AG04449 (cell line): ENCODE results near the gene DLX1.

ENCODE experiments used
- CTCF ChIA-PET: fragments of 350-600 bp; formaldehyde crosslinking; extraction: SDS; loops from one replicate; lab custom pipeline; 2021; ENCODE audit warnings: antibody characterized with exemption; lab: Yijun Ruan, JAX
- POLR2A ChIA-PET: fragments of 400-600, 350-600 bp; formaldehyde crosslinking; extraction: SDS; loops from one replicate; lab custom pipeline; 2020; ENCODE audit warnings: antibody characterized with exemption, inconsistent platforms; lab: Yijun Ruan, JAX
- DNase-seq: peaks from one replicate; pipeline ENCODE4 v3.0.0-alpha.2; 2010; ENCODE audit warnings: low read depth, low spot score
- H3K4me3 ChIP-seq: 2 replicates; pipeline ENCODE4 v1.5.1; 2011; ENCODE audit warnings: low read depth, mild to moderate bottlenecking, control low read depth, low read length
- CTCF ChIP-seq: IDR thresholded peaks from one replicate; pipeline ENCODE4 v1.5.1; 2011; ENCODE audit warnings: mild to moderate bottlenecking, moderate library complexity, low read length, control low read depth, inconsistent platforms; ENCODE audit not compliant: insufficient read depth; ENCODE audit errors: missing control alignments

Gene DLX1

GRCh38 chr2:172114579-172114978, 29.3 kb downstream of the DLX1 start:
- no peak for DNase-seq
- no peak for TF ChIP-seq CTCF
- H3K4me3 ChIP-seq = no peak overlapping the region
- CTCF ChIA-PET = interaction anchor here (0.8 to 18.1 kb wide), 14 partner anchors 8 to 1300 kb away, joined by 3 to 355 read pairs (median 7); no protein-coding TSS in a partner anchor
- POLR2A ChIA-PET = no interaction called here

- ChIA-PET POLR2A (no interaction called here), CTCF (interaction anchor here (0.9 to 18.1 kb wide), 12 partner anchors 9 to 543 kb away, joined by 3 to 355 read pairs (median 4); partner anchors contain the start of gene DLX2)
Measured at GRCh38 chr2:172116107-172116506, 30.8 kb downstream of the DLX1 start.

GRCh38 chr2:172119089-172119488, 33.8 kb downstream of the DLX1 start:
- no peak for DNase-seq
- CTCF ChIA-PET = interaction anchor here (2.2 to 3.7 kb wide), 2 partner anchors 8 to 346 kb away, joined by 5 to 12 read pairs; no protein-coding TSS in a partner anchor
- H3K4me3 ChIP-seq = no peak overlapping the region
- POLR2A ChIA-PET = no interaction called here
- no peak for TF ChIP-seq CTCF

More at GRCh38 chr2:172116107-172116506, 30.8 kb downstream of the DLX1 start:
- no peak overlapping the region for H3K4me3 ChIP-seq
- DNase-seq = no peak
- TF ChIP-seq CTCF = no peak

GRCh38 chr2:172120118-172120517, 34.8 kb downstream of the DLX1 start:
- POLR2A ChIA-PET = no interaction called here
- no peak for DNase-seq
- CTCF ChIA-PET = interaction anchor here (1.1 to 3.7 kb wide), 6 partner anchors 9 to 546 kb away, joined by 3 to 12 read pairs (median 6); no protein-coding TSS in a partner anchor
- TF ChIP-seq CTCF = no peak
- H3K4me3 ChIP-seq = no peak overlapping the region

GRCh38 chr2:172128484-172128883, 43.2 kb downstream of the DLX1 start:
- TF ChIP-seq CTCF = no peak
- CTCF ChIA-PET = interaction anchor here (0.7 to 5.0 kb wide), 17 partner anchors 8 to 556 kb away, joined by 3 to 43 read pairs (median 6); no protein-coding TSS in a partner anchor
- no peak for DNase-seq
- no peak overlapping the region for H3K4me3 ChIP-seq
- POLR2A ChIA-PET = no interaction called here

- TF ChIP-seq CTCF = no peak
- POLR2A ChIA-PET = no interaction called here
- CTCF ChIA-PET = interaction anchor here (0.6 to 5.0 kb wide), 13 partner anchors 9 to 556 kb away, joined by 3 to 43 read pairs (median 5); no protein-coding TSS in a partner anchor
- DNase-seq = no peak
- no peak overlapping the region for H3K4me3 ChIP-seq
Measured at GRCh38 chr2:172129404-172129803, 44.1 kb downstream of the DLX1 start.
